T-helper 1 cell (primary cell): ENCODE measurements around the gene NLRP5.
"Not testable (repeated sequence)": the region's sequence is repeated elsewhere in the genome, so short reads cannot be mapped to it uniquely, and the experiment has no call there.

Source experiments
- DNase-seq, 5 donors: peaks; one replicate each; pipeline ENCODE4 v3.0.0-alpha.2; 2012 to 2020
- total RNA-seq, 4 donors: gene quantifications; one replicate each; lab custom pipeline; 2026; lab: John Stamatoyannopoulos, UW

Gene NLRP5
- total RNA-seq: 0 to 0.12 (median 0) reads per million in 4 donors

GRCh38 chr19:55986487-55986886, at the start of gene NLRP5:
NLRP5 (plus strand) TSS chr19:55986775.
- DNase-seq: no peak

- no peak for DNase-seq
Measured at GRCh38 chr19:55939206-55939605, 47.4 kb upstream of the NLRP5 start.

DNA sequence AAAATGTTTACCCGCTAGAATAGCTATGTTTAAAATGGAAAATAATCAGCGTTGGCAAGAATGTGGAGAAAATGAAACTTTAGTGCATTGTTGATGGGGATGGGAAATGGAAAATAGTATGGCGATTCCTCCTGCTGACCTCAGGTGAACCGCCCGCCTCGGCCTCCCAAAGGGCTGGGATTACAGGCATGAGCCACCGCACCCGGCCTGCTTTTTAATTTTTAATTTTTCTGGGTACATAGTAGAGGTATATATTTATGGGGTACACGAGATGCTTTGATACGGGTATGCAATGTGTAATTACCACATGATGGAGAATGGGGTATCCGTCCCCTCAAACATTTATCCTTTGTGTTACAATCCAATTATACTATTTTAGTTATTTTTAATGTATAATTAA, 46.3 kb upstream of the NLRP5 start:
- DNase-seq: no peak

DNA sequence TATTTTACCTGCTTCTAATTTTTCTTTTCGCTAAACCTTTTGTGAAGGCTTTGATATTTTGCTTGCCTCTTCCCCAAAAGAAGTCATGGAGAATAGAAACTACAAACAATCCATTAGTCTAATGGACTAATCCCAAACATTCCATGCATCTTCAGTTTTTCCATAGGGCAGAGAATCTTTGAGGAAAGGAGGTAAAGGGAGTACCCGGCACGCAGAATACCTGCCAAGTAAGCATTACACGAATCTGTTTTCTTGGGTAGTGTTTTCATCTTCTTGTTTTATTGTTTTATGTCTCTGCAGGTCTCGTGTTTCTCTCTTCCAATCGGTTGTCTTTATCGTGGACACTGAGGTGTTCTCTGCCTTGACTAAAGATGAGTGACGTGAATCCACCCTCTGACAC, 39.0 kb upstream of the NLRP5 start, which contains the start of gene NLRP8:
Gene NLRP8 (plus strand): TSS at position 301 of the 400 bp plus-strand sequence.
- DNase-seq: no peak

- not testable (repeated sequence) for DNase-seq
Measured at GRCh38 chr19:55950566-55950965, 36.0 kb upstream of the NLRP5 start.

- no peak for DNase-seq
Measured at GRCh38 chr19:55956431-55956830, 30.1 kb upstream of the NLRP5 start.

DNA sequence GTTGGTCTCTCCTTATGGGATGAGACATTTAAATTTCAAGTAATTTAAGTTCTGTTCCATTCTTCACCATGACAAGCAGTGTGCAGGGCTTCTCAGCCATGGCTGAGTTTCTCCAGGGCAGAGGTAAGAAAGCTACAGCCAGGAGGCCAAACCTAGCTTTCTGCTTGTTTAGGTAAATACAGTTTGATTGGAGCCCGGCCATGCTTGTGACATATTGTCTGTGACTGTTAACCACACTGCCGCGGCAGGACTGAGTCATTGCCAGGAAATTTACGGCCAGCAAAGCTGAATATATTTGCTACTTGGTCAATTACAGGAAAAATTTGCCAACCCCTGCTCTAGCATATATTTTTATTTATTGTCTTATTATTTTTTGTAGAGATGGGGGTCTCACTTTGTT, 28.2 kb upstream of the NLRP5 start:
- no peak for DNase-seq

- DNase-seq: no peak
Measured at GRCh38 chr19:55959996-55960675, 26.4 kb upstream of the NLRP5 start.

DNA sequence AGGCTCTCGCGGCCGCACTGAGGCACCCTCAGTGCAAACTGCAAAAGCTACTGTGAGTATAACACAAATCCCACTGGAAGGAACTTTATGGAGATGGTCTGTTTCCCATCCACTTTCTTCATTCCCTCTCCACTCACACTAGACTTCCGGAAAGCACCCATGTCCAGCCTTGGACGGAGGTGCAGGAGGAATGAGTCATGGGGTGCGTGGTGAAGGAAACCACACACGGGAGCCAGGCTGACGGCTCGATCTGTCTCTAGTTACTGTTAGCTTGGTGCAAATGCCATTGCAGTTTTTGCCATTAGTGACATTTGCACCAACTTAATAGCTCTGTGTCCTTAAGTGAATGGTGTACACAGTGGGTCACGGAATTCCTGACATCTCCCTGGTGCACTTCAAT, 24.4 kb upstream of the NLRP5 start:
- no peak for DNase-seq

DNA sequence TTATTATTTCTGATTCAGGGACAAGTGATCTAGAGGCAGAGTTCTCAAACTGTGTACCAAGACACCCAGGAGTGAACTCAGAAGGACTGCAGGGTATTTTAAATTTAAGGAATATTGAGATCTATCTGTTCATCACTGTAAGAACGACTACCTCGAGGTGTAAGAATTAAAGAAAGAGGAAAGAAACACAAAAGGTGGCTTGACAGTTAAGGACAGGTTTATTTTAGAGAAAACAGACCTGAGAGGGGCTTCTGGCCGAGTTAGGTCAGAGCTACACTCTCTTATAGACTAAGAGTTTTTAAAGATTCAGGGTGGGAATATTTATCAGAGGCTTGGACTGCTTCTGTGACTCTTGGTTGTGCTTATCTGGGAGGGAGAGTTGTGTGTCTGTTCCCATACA, 12.6 kb upstream of the NLRP5 start:
- no peak for DNase-seq

GRCh38 chr19:55980415-55980814, 6.2 kb upstream of the NLRP5 start:
- DNase-seq: no peak

DNA sequence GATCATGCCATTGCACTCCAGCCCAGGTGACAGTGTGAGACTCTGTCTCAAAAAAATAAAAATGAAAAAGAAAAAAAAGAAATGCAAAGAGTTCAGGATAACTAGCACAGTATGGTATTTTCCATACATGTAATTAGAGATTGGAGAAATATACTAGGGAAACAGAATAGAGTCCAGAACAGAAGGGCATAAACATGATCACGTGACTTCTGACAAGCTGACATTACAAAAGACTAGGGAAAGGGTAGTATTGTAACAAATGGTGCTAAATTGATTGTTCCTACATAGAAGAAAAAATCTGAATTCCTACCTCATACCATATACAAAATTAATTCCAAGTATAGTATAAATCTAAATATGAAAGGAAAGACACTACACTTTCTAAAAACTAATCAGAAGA, 1.3 kb upstream of the NLRP5 start:
- no peak for DNase-seq

GRCh38 chr19:55990831-55991230, 4.3 kb downstream of the NLRP5 start:
- no peak for DNase-seq

GRCh38 chr19:55993492-55993891, 6.9 kb downstream of the NLRP5 start:
- no peak for DNase-seq

DNA sequence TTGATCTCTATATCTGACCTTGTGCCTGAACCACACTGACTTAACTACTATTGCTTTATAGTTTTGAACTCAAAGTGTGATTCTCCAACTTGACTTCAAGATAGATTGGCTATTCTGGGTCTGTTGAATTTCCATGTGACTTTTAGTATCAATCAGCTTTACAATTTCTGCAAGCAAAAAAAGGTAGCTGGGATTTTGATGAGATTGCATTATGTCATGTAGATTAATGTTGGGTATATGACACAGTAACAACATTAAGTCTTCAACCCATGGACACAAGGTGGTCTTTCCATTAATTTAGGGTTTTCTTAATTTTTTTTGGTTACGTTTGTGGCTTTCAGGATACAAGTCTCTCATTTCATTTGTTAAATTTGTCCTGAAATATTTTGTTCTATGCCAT, 28.2 kb downstream of the NLRP5 start:
- DNase-seq: no peak

DNA sequence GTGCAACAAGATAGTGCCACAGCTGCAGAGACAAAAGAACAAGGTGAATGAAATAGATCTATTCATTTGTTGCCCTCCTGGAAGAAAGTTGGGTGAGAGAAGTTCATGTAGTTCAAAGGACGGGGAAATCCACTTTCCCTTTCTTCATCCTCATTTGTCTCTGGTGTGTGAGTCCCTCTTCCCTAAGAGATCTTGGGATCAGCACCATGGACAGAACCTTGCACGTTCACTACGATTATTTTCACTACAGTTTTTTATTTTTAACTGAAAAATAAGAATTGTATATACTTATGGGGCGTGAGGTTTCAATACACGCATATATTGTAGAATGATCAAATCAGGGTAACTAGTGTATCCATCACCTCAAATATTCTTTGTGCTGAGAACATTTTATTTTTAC, 29.2 kb downstream of the NLRP5 start:
- no peak for DNase-seq

- not testable (repeated sequence) for DNase-seq
Measured at GRCh38 chr19:56019325-56019724, 32.8 kb downstream of the NLRP5 start.

GRCh38 chr19:56020355-56020975, 33.9 kb downstream of the NLRP5 start:
- not testable (repeated sequence) for DNase-seq

GRCh38 chr19:56026769-56027168, 40.2 kb downstream of the NLRP5 start:
- no peak for DNase-seq

- DNase-seq: no peak
Measured at GRCh38 chr19:56053596-56053995, 67.0 kb downstream of the NLRP5 start.

DNA sequence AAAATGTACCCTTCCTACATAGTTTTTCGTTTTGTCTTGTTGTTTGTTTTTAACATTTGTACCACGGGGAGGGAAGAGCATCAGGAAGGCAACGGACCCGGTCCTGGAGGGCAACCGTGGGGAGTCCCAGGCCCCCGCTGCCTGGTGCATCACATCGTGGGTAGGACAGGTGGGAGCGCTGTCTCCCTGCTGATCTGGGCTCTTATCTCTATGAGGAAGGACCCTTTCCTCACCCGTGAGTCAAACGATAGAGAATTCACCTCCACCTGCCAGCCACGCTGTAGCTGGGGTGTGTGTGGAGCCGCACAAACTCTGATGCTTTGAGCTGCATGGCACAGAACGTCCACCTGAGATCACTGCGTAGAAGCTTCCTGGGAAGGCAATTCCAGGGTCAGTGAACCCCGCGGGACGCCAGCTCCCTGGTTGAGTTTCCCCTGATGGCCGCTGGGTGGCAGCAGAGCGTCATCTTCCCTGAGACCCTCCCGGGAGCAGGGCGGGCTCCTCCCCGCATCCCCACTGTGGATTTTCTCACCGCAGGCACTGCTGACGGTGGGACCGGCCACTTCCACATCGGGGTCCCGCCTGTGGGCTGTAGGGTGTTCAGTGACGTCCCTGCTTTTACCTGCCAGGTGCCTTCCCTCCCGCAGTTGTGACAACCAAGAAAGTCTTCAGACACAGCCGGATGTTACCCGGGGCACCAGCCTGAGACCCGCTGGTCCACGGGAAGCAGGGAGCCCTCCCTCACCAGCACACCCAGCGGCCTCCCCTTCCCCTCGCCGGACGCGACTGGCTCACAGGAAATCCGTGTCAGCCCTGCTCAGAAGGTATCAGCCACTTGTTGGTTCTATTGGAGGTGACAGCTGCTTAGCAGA, 79.8 kb downstream of the NLRP5 start:
- DNase-seq: peak; percentile 37 to 63 (median 49)

DNA sequence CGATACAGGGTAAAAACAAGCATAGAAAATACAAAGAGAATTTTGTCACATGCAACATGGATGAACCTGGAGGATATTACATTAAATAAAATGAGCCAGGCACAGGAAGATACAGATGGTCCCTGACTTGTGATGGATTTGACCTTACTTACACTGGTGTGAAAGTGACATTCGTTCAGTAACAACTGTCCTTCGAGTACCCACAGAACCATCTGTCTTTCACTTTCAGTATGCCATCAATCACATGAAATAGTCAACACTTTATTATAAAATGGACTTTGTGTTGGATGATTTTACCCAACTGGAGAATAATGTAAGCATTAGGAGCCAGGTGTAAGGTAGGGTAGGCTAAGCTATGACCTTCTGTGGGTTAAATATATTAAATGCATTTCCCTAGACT, 83.1 kb downstream of the NLRP5 start:
- no peak for DNase-seq

GRCh38 chr19:56071151-56071550, 84.6 kb downstream of the NLRP5 start:
- DNase-seq: no peak

DNA sequence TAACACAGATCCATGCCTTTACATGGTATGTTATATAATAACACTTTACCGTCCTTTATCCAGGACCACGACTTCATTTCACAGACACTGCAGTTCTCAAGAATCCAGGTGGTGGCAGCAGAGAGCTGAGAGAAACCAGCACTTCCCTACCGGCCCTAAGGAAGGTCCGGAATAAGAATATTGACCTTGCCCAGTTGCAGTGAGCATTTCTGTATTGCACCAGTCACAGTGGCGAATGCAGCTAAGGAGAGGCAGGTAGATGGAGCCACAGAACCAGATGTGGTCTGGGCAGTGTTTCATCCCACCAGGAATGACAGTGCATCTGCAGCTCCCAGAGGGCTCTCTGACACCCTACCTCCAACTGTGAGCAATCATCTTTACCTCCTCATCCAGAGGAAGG, 89.9 kb downstream of the NLRP5 start:
- peak in 1 of 5 donors; percentile 20 for DNase-seq
